RWPE1 (cell line): ENCODE results near the gene TSFM.

Source experiments
- CTCF ChIA-PET: fragments of 350-600 bp; sonication (Branson Sonifier 250); formaldehyde crosslinking; extraction: SDS; loops from one replicate; lab custom pipeline; 2021; lab: Yijun Ruan, JAX
- POLR2A ChIA-PET: fragments of 400-600 bp; formaldehyde crosslinking; extraction: SDS; loops from one replicate; lab custom pipeline; 2020; ENCODE audit warnings: antibody characterized with exemption; ENCODE audit not compliant: low non-redundant PET; lab: Yijun Ruan, JAX
- DNase-seq: peaks from one replicate; pipeline ENCODE4 v3.0.0; 2012; ENCODE audit warnings: low spot score
- H3K27ac ChIP-seq: fragments of 450-650 bp; 2 replicates; pipeline ENCODE4 v1.5.1; 2017
- TF ChIP-seq, protein P1 (sequence below): fragments of 450-650 bp; conservative IDR thresholded peaks from 2 replicates; pipeline ENCODE4 v1.5.1; 2017; ENCODE audit warnings: low read depth, mild to moderate bottlenecking

Gene TSFM

DNA sequence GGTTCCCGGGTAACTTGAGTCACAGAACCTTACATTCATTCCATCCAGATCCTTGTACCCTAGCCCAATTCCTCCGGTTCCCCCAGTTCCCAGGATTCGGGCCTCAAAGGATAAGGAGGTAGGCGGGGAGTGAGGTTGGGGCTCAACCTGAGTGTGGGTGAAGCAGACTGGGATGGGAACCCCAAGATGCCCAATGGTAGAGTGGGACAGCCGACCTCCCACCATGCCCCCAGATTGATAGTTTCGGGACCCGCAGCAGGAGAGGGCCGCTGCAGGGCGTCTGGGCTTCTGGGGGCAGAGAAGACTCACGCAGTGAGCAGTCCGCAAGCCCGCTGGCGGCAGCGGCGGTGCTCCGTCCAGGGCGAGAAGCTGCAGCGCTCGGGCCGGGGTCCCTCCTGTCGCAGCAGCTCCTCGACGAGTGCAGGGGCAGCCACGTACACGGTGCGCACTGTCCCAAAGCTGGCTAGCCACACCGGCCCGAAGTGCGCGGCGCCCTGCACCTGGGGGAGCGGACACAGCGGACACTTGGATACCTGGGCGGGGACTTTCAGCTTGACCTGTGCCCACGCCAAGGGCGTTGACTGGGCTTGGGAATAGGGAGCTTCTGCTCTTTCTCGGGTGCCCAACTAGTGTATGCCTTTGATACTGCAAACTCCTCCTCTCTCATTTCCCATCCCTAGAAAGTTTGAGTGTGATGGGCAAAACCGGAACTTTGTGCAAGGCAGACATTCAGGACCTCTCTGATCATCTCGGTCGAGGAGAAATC is 16.7 kb upstream of the TSFM start:
- POLR2A ChIA-PET: no interaction called here
- DNase-seq: no peak
- H3K27ac ChIP-seq: peak overlapping the region; percentile 89
- TF ChIP-seq, protein P1, sequence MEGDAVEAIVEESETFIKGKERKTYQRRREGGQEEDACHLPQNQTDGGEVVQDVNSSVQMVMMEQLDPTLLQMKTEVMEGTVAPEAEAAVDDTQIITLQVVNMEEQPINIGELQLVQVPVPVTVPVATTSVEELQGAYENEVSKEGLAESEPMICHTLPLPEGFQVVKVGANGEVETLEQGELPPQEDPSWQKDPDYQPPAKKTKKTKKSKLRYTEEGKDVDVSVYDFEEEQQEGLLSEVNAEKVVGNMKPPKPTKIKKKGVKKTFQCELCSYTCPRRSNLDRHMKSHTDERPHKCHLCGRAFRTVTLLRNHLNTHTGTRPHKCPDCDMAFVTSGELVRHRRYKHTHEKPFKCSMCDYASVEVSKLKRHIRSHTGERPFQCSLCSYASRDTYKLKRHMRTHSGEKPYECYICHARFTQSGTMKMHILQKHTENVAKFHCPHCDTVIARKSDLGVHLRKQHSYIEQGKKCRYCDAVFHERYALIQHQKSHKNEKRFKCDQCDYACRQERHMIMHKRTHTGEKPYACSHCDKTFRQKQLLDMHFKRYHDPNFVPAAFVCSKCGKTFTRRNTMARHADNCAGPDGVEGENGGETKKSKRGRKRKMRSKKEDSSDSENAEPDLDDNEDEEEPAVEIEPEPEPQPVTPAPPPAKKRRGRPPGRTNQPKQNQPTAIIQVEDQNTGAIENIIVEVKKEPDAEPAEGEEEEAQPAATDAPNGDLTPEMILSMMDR: no peak
- CTCF ChIA-PET: interaction anchor here (0.6 to 2.3 kb wide), 6 partner anchors 7 to 141 kb away, joined by 3 to 9 read pairs (median 4); partner anchors contain the start of gene TSFM

- ChIA-PET CTCF (interaction anchor here (0.6 to 2.3 kb wide), 6 partner anchors 8 to 762 kb away, joined by 3 to 9 read pairs (median 4); partner anchors contain the start of gene TSFM), POLR2A (no interaction called here)
- TF ChIP-seq, protein P1: no peak
These were observed 15.9 kb upstream of the TSFM start, which contains the start of gene CYP27B1 for GRCh38 chr12:57766464-57767304. Gene CYP27B1, minus strand, starts transcription at chr12:57767078. Its CDS starts 37 bp downstream, at chr12:57767041.

GRCh38 chr12:57767305-57767698 is 15.3 kb upstream of the TSFM start:
- ChIA-PET CTCF (interaction anchor here (0.6 to 2.3 kb wide), 3 partner anchors 9 to 761 kb away, joined by 3 to 9 read pairs (median 3); partner anchors contain the start of gene TSFM), POLR2A (no interaction called here)
- DNase-seq: no peak
- peak overlapping the region; percentile 89 for H3K27ac ChIP-seq
- TF ChIP-seq, protein P1: no peak

More at GRCh38 chr12:57766464-57767304, 15.9 kb upstream of the TSFM start, which contains the start of gene CYP27B1:
- peak; percentile 68 for DNase-seq
- peak within 1 kb of the TSS; percentile 89 for H3K27ac ChIP-seq

DNA sequence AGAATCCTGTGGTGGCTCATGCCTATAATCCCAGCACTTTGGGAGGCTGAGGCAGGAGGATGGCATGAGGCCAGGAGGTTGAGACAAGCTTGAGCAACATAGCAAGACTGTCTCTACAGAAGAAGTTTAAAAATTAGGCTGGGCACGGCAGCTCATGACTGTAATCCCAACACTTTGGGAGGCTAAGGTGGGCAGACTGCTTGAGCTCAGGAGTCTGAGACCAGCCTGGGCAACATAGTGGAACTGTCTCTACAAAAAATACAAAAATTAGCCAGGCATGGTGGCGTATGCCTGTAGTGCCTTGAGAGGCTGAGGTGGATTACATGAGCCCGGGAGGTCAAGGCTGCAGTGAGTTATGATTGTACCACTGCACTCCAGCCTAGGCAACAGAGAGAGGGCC is 14.7 kb upstream of the TSFM start:
- POLR2A ChIA-PET: no interaction called here
- TF ChIP-seq, protein P1: no peak
- CTCF ChIA-PET: interaction anchor here (2.3 kb wide), 1 partner anchor 15 kb away, joined by 9 read pairs; the partner anchor contains the start of gene TSFM
- no peak for DNase-seq
- peak overlapping the region; percentile 89 for H3K27ac ChIP-seq

DNA sequence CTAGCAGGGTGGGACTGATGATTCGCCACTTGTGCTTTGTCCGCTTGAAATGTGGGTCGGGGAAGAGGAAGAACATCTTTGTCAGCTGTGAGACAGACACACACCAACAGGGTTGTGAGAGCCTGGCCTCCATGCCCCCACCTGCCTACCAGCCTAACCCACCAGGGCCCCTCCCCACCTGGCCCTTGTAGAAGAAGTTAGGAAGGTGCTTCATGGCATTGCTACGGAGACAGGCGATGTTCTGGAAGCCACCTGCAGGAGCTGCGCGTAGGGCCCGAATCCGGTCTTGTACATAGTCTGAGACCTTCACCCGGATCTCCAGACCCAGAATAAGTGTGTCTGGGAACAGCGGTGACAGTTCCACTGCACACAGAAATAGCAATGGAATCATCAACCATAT is 13.0 kb upstream of the TSFM start:
- TF ChIP-seq, protein P1: no peak
- ChIA-PET CTCF (no interaction called here), POLR2A (no interaction called here)
- no peak for DNase-seq
- H3K27ac ChIP-seq: peak overlapping the region; percentile 18

DNA sequence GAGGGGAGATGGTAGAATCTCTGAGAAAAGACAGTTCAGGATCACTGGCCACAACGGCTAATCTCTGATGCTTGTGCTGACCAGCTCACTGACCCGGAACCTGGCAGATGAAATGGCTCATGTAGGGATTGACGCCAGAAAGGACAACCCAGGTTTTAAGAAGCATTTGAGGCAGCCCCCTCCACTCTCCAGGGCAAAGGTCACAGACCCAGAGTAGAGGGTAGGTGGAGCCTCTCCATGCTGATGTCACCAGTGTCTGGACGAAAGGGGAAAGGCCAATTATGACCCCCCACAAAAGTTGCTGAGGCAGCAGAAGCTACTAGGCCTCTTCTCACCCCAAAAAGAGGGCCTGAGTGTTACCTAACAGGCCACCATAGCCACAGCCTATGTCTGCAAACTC is 11.9 kb upstream of the TSFM start:
- POLR2A ChIA-PET: no interaction called here
- TF ChIP-seq, protein P1: no peak
- H3K27ac ChIP-seq: peak overlapping the region; percentile 96
- DNase-seq: no peak
- CTCF ChIA-PET: interaction anchor here (1.0 kb wide), 1 partner anchor 14 kb away, joined by 5 read pairs; no protein-coding TSS in a partner anchor
